DMS114 treated with DMSO at 0.1 percent for 48 hours (cell line): ENCODE data around the gene RO60.

Source experiments
- DNase-seq: peaks from one replicate; lab custom pipeline; 2025; ENCODE audit not compliant: unreplicated experiment; lab: John Stamatoyannopoulos, UW

RO60 gene

GRCh38 chr1:193104907-193105820 is 45.8 kb downstream of the RO60 start, which contains the start of gene GLRX2:
TSS of gene GLRX2 (minus strand) at chr1:193105414. CDS start at chr1:193105382, 32 bp downstream.
- DNase-seq = peak; percentile 82

GRCh38 chr1:193105821-193106177 is 46.4 kb downstream of the RO60 start:
- DNase-seq = no peak

- no peak for DNase-seq
Observed at GRCh38 chr1:193108471-193108870, 49.1 kb downstream of the RO60 start.
